Renal pelvis (tissue), 4 donors: ENCODE results near the gene CCDC107. TPM values are rescaled to one million over a fixed set of nuclear protein-coding genes. Genes with fewer than 3 reads are reported as not detected.
"Not testable (repeated sequence)": the region's sequence is repeated elsewhere in the genome, so short reads cannot be mapped to it uniquely, and the experiment has no call there.

Experiments used
- DNase-seq: peaks from one replicate; pipeline ENCODE4 v3.0.0-alpha.2; 2013
- polyA plus RNA-seq, 3 donors: library from polyadenylated mRNA; unstranded; fragments of 120-200 nt; gene quantifications; one replicate each; pipeline ENCODE4 v1.2.1, GENCODE V29; 2013; ENCODE audit not compliant: insufficient read length in 3 of 3

The CCDC107 gene
- polyA plus RNA-seq, 3 donors: 16.9 to 21.1 (median 18.5) TPM

GRCh38 chr9:35628389-35628991 is 29.6 kb upstream of the CCDC107 start:
- no peak for DNase-seq

DNA sequence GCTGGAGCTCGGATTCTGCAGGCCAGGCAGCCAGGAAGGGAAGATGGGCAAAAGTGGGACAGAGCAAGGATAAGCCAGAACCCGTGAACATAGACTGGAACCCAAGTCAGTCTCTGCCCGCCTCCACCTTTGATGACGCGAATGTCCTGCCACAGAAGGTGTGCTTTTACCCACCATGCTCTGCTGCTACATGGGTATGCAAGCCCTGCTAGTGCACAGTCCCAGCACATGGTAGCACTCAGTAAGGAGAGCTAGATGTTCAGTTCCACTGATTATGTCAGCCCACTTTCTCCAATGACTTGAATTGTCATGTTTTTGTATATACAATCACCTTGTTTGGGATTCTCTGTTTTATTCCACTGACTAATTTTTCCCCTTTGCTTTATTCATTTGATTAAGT is 28.5 kb upstream of the CCDC107 start:
- no peak for DNase-seq

GRCh38 chr9:35635730-35636129 is 22.4 kb upstream of the CCDC107 start:
- DNase-seq: no peak

- DNase-seq: no peak
Measured at GRCh38 chr9:35636135-35636876, 21.8 kb upstream of the CCDC107 start.

DNA sequence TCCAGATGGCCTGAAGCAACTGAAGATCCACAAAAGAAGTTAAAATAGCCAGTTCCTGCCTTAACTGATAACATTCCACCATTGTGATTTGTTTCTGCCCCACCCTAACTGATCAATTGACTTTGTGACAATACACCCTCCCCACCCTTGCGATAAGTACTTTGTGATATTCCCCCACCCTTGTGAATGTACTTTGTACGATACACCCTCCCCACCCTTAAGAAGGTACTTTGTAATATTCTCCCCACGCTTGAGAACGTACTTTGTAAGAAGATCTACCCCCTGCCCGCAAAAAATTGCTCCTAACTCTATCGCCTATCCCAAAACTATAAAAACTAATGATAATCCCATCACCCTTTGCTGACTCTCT is 21.2 kb upstream of the CCDC107 start:
- DNase-seq: not testable (repeated sequence)

GRCh38 chr9:35637427-35637955 is 20.6 kb upstream of the CCDC107 start:
- DNase-seq: not testable (repeated sequence)

- not testable (repeated sequence) for DNase-seq
Measured at GRCh38 chr9:35638751-35639150, 19.3 kb upstream of the CCDC107 start.

DNA sequence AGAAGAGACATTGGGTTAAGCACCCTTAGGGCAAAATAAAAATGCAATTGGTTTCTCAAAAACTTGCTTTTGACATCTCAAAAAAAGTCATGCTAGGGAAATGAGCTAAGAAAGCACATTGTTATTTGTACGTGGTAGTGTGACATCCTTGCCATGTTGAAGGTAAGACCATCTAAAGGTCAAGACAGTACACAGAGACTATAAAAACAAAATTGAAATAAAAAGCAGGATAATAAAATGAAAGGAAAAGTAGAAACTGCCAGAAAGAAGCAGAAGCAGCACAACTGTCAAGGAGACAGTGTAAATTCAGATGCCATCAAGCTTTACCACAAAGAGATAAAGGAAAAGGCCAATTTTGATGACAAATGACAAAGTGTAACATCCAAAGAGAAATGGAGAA is 18.9 kb upstream of the CCDC107 start:
- DNase-seq: not testable (repeated sequence)

- no peak for DNase-seq
Measured at GRCh38 chr9:35639631-35640030, 18.5 kb upstream of the CCDC107 start.

DNA sequence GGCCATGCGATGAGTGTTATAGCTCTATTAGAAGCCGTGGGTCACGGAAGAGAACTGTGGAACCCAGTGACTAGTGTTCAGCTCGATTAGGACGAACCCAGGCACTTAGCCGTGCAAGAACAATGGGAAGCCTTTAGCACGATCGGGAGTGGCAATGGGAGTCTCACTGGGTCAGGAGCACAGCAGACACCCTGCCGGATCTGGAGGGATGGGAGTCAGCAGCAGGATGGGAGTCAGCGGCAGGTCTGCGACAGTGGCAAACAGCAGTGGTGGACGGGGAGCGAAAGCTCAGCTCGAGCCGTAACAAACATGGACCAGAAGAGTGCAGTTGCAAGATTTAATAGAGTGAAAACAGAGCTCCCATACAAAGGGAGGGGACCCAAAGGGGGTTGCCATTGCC is 17.7 kb upstream of the CCDC107 start:
- DNase-seq: not testable (repeated sequence)

DNA sequence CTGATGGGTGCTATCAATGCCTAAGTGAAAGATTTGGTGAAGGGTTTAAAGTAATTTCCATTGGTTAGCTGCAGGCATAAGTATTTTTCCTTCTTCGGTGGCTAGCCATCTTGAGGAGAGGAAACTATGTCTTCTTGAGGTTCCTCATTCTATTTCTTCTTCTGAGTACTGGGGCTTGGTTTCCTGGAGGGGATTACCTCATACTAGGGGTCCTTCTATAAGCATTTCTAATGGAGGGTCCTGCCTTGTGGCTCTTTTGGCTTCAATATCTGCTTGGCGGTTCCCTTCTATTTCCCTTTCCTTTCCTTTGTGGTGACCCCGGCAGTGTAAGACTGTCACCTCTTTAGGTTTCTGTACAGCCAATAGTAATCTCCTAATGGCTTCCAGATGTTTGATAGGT is 16.6 kb upstream of the CCDC107 start:
- DNase-seq: not testable (repeated sequence)

DNA sequence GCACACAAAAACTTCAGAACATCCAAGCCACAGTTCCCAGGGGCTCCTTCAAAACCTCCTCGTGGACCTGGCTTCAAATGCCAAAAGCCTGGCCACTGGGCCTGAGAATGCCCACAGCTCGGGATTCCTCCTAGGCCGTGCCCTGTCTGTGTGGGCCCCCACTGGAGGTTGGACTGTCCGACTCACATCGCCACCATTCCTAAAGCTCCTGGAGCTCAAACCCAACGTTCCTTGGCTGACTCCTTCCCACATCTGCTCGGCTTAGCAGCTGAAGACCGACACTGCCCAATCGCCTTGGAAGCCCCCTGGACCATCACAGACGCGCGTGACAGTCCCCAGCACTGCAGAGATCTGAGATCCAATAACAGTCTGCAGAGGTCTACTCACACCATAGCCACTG is 15.0 kb upstream of the CCDC107 start:
- no peak for DNase-seq

GRCh38 chr9:35645736-35646135 is 12.4 kb upstream of the CCDC107 start:
- not testable (repeated sequence) for DNase-seq

DNA sequence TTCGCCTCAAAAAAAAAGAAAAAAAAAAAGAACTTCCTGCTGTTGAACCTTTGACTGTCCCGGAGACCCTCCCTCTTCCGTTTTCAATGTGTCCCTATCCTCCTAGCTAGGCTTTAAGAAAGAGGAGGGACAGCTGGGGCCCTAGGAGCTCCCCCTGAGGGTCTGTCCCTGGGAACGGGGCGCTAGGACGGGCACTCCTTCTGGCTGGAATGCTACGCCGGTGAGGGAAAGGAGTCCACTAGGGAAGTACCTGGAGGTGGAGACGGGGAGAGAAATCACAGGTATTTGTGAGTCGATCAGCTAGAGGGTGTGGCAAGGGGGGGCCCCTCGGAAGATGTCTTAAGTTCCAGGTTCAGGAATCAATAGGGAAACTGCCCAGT is 11.9 kb upstream of the CCDC107 start:
- DNase-seq: peak; percentile 71

GRCh38 chr9:35646533-35647265 is 11.4 kb upstream of the CCDC107 start:
- peak; percentile 94 for DNase-seq

DNA sequence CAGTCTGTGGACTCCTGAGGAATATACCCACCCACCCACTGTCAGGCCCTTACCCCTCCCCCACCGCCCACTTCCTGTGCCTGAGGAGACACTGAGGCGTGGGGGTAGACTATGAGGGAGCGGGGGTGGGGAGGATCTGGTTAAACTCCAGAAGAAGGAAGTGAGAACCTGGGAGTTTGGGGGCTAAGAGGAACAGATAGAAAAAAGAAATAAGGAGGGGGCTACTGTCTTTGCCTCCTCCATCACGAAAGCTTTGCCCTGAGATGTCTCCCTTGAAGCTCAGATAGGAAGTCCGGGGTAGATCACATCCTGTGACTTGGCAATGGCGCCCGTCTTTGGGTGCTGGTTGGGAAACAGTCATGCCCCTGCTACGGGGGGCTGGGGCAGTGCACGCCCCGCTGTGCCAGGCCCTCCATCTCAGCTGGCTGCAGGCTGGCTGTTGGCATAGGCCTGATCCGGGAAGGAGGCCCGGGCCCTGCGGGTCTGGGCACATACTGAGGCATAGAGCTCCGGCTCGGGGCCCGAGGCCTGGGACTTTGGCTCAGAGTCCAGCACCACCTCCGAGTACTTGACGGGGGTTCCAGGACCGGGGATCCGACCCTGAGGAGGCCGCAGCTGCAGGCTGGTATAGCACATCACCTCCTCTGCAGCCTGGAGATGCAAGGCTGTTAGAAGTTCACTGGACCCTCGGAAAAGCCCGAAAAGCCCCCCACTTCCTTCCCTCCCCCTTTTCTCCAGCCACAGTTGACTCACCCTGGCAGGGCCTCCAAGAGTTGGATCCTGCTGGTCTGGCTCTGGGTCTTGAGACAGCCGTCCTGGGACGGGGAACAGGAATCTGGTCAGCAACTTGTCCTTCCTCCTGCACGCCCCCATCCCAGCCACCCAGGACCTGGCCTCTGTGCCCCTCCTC is 8.4 kb upstream of the CCDC107 start:
- no peak for DNase-seq

- DNase-seq: no peak
Measured at GRCh38 chr9:35650341-35651158, 7.5 kb upstream of the CCDC107 start, which contains the start of gene SIT1. SIT1 (minus strand) TSS chr9:35650931; CDS start chr9:35650853, 78 bp downstream.

GRCh38 chr9:35651956-35652828 is 5.9 kb upstream of the CCDC107 start:
- DNase-seq: no peak

GRCh38 chr9:35652829-35653209 is 5.3 kb upstream of the CCDC107 start:
- DNase-seq: no peak

DNA sequence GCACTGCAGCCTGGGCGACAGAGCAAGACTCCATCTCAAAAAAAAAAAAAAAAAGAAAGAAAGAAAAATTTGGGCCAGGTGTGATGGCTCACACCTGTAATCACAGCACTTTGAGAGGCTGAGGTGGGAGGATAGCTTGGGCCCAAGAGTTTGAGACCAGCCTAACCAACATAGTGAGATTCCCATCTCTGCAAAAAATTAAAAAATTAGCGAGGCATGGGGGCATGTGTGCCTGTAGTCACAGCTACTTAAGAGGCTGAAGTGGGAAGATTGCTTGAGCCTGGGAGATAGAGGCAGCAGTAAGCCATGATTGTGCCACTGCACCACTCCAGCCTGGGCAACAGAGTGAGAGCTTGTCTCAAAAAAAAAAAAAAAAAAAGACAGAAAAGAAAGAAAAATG is 4.5 kb upstream of the CCDC107 start:
- DNase-seq: no peak
